GM18870 (cell line): ENCODE results near the gene MDK.
A peak's percentile ranks its signal among the peaks of the same experiment; 100 is the strongest.

Experiments used
- ATAC-seq: cut with Tn5 transposase; IDR thresholded peaks from one replicate; pipeline ENCODE4 v1.9.1; 2021; ENCODE audit warnings: moderate library complexity; ENCODE audit not compliant: unreplicated experiment

Gene MDK, protein sequence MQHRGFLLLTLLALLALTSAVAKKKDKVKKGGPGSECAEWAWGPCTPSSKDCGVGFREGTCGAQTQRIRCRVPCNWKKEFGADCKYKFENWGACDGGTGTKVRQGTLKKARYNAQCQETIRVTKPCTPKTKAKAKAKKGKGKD

DNA sequence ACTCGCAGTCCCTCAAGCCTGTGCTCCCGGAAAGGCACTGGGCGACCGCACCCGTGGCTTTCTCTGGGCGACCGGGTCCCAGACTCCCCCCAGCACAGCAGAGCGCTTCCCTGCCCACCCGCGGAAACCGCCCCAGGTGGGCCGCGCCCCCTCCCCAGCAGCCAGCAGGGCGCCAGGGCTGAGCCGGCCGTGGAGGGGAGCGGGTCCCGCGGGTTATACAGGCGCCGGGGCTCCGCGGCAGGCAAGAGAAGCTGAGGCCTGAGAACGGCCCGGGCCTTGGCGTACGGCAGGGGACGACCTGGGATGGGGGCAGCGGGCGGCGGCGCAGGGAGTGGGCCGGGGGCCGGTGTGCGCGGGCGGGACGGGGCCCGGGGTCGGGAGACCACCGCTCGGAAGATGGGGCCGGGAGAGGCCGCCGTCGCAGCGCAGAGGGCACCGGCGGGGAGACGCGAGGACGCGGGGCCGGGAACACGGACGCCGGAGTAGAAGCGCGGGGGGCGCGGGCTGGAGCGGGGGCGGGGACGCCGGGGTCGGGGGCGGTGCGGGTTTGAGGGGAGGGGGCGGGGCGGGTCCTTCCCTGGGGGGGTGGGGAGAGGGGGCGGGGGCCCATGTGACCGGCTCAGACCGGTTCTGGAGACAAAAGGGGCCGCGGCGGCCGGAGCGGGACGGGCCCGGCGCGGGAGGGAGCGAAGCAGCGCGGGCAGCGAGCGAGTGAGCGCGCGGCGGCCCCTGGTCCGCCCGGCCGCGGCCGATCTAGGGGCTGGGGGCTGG, at the start of gene MDK:
Gene MDK, plus strand, starts transcription at position 622 of the 771 bp plus-strand sequence. CDS start 389 bp downstream, outside the sequence.
- ATAC-seq = no peak

DNA sequence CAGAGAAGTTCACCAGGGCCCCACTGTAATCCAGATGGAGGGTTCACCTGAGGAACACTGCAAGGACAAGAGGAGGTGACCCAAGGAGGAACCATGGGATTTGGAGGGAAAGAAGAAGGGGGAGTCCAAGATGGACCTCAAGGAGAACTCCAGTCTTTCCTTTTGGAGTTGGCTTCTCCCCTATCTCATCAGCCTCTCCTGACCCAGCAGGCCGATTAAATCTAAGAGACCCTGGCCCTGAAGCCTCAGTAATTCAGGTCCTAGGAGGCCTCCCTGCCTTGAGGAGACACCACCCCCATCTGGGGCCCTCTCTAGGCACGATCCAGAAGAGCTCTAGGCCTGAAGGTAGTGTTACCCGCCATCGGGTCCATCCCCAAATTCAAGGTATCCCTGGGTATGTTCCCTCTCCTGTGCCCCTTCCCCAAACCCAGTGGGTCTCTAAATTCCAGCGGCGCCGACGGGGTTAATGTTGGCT, 49.3 kb upstream of the MDK start:
- no peak for ATAC-seq

DNA sequence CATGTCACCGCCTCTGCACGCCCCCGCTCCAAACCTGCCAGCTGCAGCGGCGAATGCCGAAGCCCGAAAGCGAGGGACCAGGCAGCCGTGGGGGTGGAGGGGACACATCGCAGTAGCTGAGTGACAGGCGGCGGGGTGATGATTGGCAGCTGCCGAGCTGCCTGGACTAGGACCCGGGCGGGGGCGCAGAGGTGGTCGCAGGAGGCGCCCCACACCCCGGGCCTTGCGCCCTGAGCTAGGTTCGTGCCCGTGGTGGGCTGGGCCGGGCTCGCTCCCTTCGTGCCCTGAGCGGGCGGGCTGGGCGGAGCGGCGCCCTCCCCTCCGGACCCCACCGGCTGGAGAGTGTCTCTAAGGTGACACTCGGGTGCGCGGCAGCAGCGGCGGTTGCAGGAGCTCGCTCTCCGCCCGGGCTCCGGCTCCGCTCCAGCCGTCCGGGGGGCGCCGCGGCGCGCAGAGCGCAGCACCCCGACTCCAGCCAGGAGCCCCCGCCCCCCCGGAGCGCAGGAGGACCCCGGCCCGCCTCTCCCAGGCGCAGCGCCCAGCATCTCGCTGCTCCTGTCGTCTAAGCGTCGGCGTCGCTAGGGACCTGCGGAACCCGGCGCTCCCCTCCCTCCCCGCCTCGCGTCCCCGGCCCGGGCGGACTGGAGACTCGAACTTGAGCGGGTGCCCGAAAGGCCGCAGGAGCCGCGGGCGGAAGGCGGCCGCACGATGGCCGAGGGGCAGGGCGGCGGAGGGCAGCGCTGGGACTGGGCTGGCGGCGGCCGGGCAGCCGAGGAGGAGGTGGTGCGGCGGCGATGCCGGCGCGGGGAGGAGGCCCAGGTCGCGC, 48.7 kb upstream of the MDK start:
- no peak for ATAC-seq

DNA sequence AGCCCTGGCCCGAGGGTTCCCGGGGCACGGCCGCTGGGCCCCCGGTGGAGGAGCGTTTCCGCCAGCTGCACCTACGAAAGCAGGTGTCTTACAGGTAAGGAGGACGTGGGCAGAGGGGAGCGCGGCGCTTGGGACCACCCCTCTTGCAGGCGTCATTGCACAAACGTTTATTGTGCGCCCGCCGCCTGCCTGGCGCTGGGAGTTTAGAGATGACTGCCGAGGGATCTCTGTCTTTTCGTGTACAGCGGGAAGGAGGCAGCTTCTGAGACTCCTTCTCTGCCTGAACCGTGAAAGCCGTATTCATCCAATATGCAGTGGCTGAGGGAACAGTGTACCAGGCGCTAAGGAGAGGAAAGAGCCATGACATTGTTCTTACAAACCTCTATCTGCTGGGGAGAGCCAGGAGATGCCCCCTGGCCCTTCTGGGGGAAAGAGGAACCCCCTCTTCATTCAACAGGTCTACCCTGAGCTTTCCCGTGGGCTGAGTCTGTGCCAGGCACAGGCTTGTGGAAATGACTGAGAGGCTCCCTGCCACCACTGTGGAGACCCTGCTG, 48.0 kb upstream of the MDK start:
- no peak for ATAC-seq

DNA sequence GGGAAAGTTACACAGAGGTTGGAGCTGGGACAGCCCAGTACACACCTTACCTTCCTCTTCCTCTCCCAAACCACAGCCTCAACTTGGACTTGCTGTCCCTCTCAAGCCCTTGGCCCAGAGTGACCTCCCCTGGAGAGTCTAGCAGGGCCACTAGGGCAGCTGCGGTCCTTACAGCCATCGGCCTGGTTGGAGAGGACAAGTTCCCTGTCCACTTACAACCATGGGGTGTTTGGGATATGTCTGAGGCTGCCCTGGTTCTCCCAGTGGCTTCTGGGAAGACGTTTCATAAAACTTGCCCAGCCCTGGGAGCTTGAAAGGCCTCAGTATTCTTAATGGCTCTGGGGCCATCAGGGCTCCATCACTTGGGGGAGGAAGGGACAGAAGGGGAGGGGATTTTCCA, 47.3 kb upstream of the MDK start:
- no peak for ATAC-seq

DNA sequence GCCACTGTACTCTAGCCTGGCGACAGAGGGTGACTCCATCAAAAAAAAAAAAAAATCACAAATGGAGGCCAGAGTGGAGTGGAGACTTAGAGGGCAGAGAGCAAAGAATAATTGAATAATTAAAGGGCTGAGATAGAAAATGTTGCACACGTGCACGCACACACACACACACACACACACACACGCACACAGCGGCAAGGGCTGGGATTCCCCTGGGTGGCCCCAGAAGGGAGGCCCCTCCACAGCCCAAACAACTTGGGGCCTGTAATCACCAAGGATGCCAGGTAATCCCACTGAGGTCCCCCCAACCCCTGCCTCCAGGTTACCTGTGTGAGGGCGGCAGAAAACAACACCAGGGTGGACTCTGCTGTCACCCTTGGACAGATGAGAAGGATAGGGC, 46.2 kb upstream of the MDK start:
- ATAC-seq = no peak

DNA sequence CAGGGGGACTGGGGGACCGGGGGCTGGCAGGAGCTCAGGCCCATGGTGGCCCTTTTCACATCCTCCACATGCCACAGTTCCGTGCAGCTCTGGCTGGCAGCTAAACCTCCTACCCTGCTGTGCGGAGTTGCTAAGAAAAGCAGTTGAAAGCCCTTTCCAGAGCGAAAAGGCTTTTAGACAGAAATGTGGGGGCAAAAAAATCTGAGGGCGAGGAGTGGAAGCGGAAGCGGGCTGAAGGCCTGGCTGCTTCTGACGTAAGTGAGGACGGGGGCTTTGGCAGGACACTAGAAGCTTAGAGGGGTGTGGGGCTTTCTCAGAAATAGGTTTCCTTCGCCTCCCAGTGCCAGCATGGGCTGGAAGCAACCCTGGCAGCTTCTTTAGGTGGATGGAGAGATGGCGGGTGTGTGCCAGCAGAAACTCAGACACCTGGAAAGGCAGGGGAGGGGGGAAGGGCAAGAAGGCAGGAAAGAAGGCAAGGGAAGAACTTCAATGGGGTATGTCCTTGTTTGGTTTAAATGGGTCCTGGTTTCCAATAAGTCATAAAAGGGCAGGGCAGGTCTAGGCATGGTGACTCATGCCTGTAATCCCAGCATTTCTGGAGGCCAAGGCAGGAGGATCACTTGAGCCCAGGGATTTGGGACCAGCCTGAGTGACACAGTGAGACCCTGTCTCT, 45.4 kb upstream of the MDK start:
- ATAC-seq = no peak

DNA sequence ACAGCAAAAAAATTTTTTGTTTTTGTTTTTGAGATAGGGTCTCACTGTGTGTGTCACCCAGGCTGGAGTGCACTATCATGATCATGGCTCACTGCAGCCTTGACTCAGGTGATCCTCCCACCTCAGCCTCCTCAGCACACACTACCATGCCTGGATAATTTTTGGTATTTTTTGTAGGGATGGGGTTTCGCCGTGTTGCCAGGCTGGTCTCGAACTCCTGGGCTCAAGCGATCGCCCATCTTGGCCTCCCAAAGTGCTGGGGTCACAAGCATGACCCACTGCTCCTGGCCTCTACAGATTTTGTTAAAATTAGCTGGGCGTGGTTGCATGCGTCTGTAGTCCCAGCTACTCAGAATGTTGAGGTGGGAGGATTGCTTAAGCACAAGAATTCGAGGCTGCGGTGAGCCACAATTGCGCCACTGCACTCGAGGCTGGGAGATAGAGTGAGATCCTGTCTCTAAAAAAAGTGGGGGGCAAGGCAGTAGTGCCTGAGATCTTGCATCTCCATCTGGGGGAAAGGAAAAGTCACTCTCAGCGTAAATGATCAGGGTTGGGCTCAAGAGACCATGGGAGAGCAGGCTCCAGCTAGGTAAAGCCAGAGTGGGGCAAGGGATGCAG, 44.8 kb upstream of the MDK start:
- no peak for ATAC-seq

DNA sequence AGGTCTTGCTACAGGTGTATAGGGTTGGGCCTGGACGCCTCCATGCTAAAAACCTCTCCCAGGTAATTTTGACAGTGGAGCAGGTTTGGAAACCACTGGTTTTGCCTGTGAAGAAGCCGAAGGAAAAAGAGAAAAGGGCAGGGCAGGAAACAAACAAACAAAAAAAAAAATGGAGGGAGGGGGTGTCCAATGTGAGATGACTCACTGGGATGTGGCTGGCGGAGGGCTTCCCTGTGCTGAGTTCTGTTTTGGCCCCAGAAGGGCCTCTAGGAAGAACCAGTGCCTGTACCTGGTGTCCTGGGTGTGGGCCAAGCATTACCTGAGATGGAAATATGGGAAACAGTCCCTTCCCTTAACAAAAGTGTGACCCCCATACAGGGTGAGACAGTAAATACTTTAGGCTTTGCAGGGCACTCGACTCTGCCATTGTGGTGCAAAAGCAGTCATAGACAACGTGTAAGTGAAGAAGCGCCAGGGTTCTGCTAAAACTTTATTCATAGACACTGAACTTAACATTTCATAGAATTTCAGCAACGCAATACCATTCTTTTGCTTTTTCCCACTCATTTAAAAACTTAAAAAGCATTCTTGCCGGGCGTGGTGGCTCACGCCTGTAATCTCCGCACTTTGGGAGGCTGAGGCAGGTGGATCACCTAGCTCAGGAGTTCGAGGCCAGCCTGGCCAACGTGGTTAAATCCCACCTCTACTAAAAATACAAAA, 43.7 kb upstream of the MDK start:
- ATAC-seq = no peak

DNA sequence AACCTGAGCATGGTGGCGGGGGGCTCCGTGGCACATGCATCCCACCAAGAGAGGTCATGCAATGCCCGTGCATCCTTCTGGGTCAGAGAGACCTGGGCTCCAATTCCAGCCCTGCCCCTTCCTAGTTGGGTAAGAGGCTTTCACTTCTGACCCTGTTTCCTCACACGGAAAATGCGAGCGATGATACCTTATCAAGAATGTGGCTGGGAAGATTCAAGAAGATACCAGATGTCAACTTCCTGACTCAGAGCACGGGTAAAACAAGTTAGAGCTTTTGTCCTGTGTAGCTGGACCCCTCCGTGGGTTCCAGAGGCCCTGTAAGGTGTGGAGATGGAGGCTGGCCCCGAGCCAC, 42.9 kb upstream of the MDK start:
- no peak for ATAC-seq

DNA sequence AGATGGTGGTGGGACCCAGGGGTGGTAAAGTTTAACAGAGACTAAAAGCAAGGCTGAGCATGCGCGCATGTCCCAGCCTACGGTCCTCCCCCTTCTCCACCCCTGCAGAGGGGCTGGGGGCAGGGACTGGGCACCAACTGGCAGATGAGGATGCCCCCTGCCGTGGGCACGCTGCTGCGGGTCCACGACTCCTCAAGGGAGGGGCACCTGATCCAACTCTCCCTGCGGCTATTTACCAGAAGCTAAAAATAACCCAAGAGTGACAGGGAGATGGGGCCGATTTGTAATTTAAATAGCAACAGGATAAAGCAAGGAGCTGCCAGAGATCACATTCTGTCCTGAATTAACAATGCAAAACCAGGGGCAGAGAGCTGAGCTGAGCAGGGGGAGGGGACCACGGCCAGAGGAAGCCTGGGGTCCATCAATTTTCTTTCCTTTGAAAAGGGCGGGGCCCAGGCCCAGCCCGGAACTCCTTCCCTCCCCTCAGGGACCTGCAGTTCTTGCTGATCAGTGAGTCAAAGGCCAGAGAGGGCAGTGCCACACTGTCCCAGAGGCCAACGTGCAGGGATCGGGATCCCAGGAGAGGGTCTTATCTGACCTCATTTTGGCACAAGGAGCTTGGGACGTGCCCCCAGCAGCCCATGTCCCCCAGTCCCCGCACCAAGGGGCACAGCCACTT, 42.3 kb upstream of the MDK start:
- no peak for ATAC-seq

DNA sequence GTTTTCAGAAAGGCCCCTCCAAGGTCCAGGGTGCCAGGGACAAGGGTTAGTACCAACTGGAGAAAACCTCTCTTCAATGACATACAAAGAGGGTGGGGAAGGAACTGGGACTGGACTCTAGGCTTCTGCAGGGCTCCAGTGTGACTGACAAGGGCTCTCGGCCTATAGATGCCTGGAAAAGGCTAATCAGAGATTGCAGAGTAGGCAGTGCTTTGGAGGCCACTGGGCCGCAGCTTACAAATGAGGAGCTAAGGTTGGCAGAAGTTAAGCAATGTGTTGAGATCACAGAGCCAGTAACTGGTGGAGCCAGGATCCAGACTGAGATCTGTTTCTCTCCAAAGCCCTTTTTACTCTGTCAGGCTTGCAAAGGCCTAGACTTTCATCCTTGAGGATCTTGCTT, 41.7 kb upstream of the MDK start:
- no peak for ATAC-seq

DNA sequence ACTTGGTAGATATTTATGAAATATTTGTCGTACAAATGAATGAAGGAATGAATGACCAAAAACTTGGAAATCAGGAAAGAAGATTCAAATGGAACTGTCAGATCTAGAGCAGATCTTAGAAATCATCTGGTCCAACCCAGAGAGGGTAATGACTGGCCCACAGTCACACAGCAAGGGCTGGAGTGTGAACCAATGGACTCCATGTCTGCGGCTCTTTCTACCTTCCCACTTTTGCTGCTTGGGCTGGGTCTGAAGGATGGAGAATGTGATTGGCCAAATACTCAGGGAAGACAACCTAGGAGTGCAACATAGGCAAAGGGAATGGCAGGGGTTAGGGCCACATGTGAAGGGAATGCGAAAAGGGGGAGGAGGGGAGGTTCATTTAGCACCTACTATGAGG, 40.0 kb upstream of the MDK start:
- ATAC-seq = no peak

DNA sequence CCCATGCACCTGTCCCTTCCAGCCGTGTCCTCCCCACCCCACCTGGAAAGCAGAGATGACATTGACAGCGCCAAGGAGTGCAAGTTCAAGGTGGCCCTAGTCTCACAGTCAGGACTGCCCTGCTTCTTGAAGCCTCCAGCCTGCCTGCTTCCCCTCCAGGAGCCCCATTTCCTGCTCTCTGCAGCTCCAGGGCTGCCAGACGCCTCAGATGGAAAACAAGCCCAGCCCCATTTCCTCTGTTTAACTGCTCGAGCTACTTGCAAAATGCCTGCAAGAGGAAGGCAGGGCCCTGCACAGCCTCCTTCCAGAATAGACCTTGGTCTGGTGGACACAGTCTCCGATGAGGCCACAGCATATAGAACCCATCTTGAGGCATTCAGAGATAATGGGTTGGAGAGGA, 39.2 kb upstream of the MDK start:
- ATAC-seq = no peak

DNA sequence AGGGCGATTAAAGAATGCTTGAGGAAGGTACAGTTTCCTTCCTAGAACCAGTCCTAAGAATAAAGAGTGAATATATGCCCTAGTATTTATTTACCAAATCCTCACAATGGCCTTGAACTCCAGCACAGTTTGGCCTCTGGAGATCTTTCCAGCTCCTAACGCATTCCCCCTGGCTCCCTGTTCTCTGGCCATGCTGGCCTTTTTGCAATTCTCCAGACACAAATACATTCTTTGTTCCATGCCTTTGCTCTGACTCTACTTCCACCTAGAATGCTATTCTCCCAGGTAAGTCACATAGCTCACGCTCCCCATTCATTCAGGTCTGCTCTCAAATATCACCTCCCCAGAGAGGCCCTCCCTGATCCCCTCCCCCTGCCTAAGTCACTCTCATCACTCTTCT, 37.9 kb upstream of the MDK start:
- ATAC-seq = no peak

DNA sequence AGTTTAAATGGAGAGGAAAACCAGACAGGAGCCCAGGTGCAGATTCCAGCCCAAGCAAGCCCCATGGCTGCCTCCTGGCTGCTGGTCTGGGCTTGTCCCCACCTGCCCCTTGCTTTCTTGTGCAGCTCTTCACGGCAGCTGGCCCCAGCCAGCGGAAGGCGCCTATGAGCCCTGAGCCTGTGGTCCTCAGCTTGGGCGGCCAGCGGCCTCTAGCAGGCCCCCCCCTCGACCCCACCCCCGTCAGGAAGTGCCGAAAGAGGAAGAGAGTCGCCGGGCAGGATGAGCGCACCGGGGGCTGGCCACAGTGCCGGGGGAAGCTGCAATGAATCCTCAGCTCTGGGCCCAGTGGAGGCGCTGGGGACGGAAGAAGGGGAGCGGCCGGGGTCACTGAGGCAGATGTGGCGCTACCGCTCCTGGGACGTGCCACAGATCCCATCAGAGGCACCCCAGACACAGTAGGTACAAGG, 36.3 kb upstream of the MDK start:
- no peak for ATAC-seq

DNA sequence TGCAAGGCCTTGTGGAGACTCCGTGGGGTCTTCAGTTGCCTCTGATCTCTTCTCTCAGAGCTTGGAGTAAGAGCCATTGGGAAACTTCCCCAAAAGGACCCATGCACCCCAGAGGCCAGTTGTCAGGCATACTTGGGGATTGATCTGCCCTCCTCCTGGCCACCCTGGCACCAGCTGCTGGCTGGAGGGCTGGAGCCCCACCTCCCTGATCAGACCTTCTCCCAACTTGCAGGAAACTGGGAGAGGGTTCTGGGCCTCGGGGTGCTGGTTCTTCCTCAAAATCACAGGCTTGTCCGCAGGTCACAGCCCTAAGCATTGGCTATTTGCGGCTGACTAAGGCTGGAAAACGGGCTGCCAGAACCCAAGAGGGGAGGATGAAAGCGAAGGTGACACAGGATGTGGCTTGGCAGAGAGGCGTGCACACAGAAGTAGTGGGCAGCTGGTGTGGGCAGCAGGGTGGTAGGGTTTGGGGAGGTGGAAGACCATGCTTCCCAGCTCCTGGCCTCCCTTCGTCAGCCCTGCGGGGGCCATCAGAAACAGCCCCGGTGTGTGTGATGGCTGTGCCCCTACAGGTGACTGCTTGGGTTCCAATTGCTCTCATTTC, 35.5 kb upstream of the MDK start:
- ATAC-seq = no peak

DNA sequence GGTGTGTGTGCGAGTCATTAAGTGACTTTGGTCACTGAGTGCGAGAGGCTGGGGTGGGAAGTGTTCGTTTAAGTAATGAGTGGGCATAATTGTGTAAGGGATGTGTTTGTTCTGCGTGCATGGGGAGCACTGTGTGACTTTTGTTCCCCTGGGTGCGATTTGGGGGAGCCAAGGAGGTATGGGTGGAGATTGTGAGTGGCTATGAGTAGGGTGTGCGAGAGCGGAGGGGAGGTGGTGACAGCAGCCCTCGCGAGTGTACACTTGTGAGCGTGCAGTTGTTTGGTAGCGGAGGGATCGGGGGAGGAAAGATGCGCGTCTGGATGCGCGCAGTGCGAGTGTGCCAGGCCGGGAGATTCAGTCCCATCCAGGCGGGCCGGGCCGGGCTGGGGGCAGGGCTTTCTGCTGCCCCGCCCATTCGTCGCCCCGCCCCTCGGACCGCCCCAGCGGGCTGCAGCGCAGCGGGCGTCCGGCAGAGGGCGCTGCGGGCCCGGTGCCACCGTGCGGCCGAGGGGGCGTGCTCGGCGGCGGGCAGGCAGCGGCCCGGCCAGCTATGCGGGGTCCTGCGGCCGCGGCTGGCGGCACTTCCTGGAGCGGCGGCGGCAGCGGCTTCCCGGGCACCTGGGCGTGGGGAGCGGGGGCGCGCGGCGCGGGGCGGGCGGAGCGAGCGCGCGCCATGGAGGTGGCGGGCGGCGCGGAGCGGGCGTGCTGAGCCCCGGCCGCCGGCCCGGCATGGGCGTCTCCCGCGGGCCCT, 34.4 kb upstream of the MDK start, which contains the start of gene DGKZ:
Gene DGKZ, plus strand, starts transcription at position 578 of the 751 bp plus-strand sequence. CDS start 197 bp downstream, outside the sequence.
- ATAC-seq = peak; percentile 37
